ENCODE data around the gene DTX3. TPM values are rescaled to one million over a fixed set of nuclear protein-coding genes. Genes with fewer than 3 reads are reported as not detected.
"Not testable (repeated sequence)": the region's sequence is repeated elsewhere in the genome, so short reads cannot be mapped to it uniquely, and the experiment has no call there.

The DTX3 gene
- total RNA-seq, 1 experiment from 2014 or later = 0.37 TPM

GRCh38 chr12:57618431-57618830 is 13.8 kb downstream of the DTX3 start:
- H3K79me2 ChIP-seq (ENCODE audit: insufficient read depth, low read length); DNase-seq (ENCODE audit: low read depth, low spot score); H3K4me3 ChIP-seq (replicated peaks in 1 of 2; ENCODE audit: low read depth in 1 of 2, low read length in 2 of 2); H4K20me1 ChIP-seq (ENCODE audit: insufficient read depth); intact Hi-C loops (cut with micrococcal nuclease); H3K4me1 ChIP-seq (ENCODE audit: control insufficient read depth in 1 of 2, insufficient read depth in 2 of 2, low read length in 2 of 2); POLR2A ChIA-PET; H3K27ac ChIP-seq (ENCODE audit: low read depth, low read length); ATAC-seq; H3K9ac ChIP-seq (ENCODE audit: low read length); RAD21 ChIA-PET (ENCODE audit: low non-redundant PET in 1 of 2, low total read pairs in 2 of 2, uncharacterized antibody in 2 of 2, unreplicated experiment in 2 of 2); H3K9me3 ChIP-seq (ENCODE audit: control insufficient read depth in 1 of 2, insufficient read depth in 1 of 2, low read depth in 1 of 2, low read length in 2 of 2); H3K9me2 ChIP-seq (ENCODE audit: insufficient read depth); H3K27me3 ChIP-seq (ENCODE audit: insufficient read depth, low read length); H3K4me2 ChIP-seq (ENCODE audit: low read length); H3K36me3 ChIP-seq (ENCODE audit: control insufficient read depth in 1 of 2, insufficient read depth in 2 of 2, low read length in 2 of 2); BruUV-seq (replicated peaks); H2AFZ ChIP-seq (ENCODE audit: low read depth, low read length, poor library complexity, severe bottlenecking): not testable (repeated sequence)
- CTCF ChIA-PET = interaction anchor here (0.6 kb wide), 1 partner anchor 16 kb away, joined by 4 read pairs; no protein-coding TSS in a partner anchor

DNA sequence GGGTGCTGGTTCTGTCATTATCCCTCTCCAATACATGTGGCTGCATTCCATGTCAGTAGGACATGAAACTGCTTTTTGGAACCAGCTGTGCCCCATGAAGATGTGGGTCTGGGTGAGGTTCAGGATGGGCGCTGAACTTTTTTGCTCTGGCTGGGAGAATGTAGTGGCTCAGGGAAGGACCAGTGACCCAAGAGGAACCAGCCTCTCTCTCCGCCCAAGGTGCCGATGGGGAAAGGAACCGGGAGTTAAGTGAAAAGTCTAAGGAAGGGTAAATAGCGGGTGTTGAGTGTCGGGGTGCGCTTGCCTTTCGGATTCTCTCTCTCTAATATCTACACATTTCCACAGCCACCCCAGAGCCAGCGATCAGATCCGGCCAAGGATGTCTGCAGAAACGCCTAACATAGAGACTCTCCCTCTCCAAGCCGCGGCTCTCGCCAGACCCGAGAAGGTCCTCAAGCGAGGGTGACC is 14.4 kb downstream of the DTX3 start:
- no peak overlapping the region for H3K4me2 ChIP-seq (ENCODE audit: low read length)
- ChIA-PET POLR2A (no interaction called here), RAD21 (ENCODE audit: low non-redundant PET in 1 of 2, low total read pairs in 2 of 2, uncharacterized antibody in 2 of 2, unreplicated experiment in 2 of 2) (interaction anchor here in 1 of 2 experiments (0.6 kb wide), 1 partner anchor 174 kb away, joined by 4 read pairs; no protein-coding TSS in a partner anchor), CTCF (interaction anchor here (0.6 to 1.2 kb wide), 3 partner anchors 15 to 36 kb away, joined by 3 to 4 read pairs (median 3); no protein-coding TSS in a partner anchor)
- no peak overlapping the region for H3K9ac ChIP-seq (ENCODE audit: low read length)
- no peaks in the 10 kb centered on the region for H3K9me2 ChIP-seq (ENCODE audit: insufficient read depth)
- no peak overlapping the region for H2AFZ ChIP-seq (ENCODE audit: low read depth, low read length, poor library complexity, severe bottlenecking)
- TF ChIP-seq, protein P1, sequence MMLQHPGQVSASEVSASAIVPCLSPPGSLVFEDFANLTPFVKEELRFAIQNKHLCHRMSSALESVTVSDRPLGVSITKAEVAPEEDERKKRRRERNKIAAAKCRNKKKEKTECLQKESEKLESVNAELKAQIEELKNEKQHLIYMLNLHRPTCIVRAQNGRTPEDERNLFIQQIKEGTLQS (IDR thresholded peaks at IDR 0.05) = no peak
- no peak for TF ChIP-seq TCF7L2 (IDR thresholded peaks at IDR 0.05; ENCODE audit: borderline replicate concordance, extremely low read depth, insufficient read depth, insufficient read length)
- TF ChIP-seq, protein P2, sequence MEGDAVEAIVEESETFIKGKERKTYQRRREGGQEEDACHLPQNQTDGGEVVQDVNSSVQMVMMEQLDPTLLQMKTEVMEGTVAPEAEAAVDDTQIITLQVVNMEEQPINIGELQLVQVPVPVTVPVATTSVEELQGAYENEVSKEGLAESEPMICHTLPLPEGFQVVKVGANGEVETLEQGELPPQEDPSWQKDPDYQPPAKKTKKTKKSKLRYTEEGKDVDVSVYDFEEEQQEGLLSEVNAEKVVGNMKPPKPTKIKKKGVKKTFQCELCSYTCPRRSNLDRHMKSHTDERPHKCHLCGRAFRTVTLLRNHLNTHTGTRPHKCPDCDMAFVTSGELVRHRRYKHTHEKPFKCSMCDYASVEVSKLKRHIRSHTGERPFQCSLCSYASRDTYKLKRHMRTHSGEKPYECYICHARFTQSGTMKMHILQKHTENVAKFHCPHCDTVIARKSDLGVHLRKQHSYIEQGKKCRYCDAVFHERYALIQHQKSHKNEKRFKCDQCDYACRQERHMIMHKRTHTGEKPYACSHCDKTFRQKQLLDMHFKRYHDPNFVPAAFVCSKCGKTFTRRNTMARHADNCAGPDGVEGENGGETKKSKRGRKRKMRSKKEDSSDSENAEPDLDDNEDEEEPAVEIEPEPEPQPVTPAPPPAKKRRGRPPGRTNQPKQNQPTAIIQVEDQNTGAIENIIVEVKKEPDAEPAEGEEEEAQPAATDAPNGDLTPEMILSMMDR (IDR thresholded peaks at IDR 0.05 in 2 of 3, conservative IDR thresholded peaks at IDR 0.05 in 1 of 3; ENCODE audit: borderline replicate concordance in 1 of 3, insufficient read depth in 1 of 3, low read depth in 2 of 3, low read length in 2 of 3) = no peak
- TF ChIP-seq EZH2 (IDR thresholded peaks at IDR 0.05) = no peak
- no peak for TF ChIP-seq ZNF274 (IDR thresholded peaks at IDR 0.05; ENCODE audit: low read depth, low read length)
- no peak for TF ChIP-seq JUND (IDR thresholded peaks at IDR 0.05)
- TF ChIP-seq, protein P3, sequence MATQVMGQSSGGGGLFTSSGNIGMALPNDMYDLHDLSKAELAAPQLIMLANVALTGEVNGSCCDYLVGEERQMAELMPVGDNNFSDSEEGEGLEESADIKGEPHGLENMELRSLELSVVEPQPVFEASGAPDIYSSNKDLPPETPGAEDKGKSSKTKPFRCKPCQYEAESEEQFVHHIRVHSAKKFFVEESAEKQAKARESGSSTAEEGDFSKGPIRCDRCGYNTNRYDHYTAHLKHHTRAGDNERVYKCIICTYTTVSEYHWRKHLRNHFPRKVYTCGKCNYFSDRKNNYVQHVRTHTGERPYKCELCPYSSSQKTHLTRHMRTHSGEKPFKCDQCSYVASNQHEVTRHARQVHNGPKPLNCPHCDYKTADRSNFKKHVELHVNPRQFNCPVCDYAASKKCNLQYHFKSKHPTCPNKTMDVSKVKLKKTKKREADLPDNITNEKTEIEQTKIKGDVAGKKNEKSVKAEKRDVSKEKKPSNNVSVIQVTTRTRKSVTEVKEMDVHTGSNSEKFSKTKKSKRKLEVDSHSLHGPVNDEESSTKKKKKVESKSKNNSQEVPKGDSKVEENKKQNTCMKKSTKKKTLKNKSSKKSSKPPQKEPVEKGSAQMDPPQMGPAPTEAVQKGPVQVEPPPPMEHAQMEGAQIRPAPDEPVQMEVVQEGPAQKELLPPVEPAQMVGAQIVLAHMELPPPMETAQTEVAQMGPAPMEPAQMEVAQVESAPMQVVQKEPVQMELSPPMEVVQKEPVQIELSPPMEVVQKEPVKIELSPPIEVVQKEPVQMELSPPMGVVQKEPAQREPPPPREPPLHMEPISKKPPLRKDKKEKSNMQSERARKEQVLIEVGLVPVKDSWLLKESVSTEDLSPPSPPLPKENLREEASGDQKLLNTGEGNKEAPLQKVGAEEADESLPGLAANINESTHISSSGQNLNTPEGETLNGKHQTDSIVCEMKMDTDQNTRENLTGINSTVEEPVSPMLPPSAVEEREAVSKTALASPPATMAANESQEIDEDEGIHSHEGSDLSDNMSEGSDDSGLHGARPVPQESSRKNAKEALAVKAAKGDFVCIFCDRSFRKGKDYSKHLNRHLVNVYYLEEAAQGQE (IDR thresholded peaks at IDR 0.05; ENCODE audit: low read depth) = no peak
- TF ChIP-seq MAX (IDR thresholded peaks at IDR 0.05) = no peak
- no peak for TF ChIP-seq ZFX (IDR thresholded peaks at IDR 0.05)
- no peak for TF ChIP-seq SRF (IDR thresholded peaks at IDR 0.05; ENCODE audit: low read depth)
- no peak for TF ChIP-seq CBX3 (IDR thresholded peaks at IDR 0.05; ENCODE audit: low read depth)
- TF ChIP-seq SP1 (IDR thresholded peaks at IDR 0.05; ENCODE audit: low read depth) = no peak
- TF ChIP-seq POLR2AphosphoS5 (IDR thresholded peaks at IDR 0.05; ENCODE audit: low read depth, low read length) = no peak
- TF ChIP-seq CEBPB (IDR thresholded peaks at IDR 0.05; ENCODE audit: low read depth) = no peak
- TF ChIP-seq FOSL1 (IDR thresholded peaks at IDR 0.05; ENCODE audit: low read depth) = no peak
- H3K27ac ChIP-seq (ENCODE audit: low read depth, low read length) = no peak overlapping the region
- H3K79me2 ChIP-seq (ENCODE audit: insufficient read depth, low read length) = no peaks in the 10 kb centered on the region
- H3K9me3 ChIP-seq (ENCODE audit: control insufficient read depth in 1 of 2, insufficient read depth in 1 of 2, low read depth in 1 of 2, low read length in 2 of 2) = no peaks in the 10 kb centered on the region
- DNase-seq (ENCODE audit: low read depth, low spot score) = no peak
- H3K36me3 ChIP-seq (ENCODE audit: control insufficient read depth in 1 of 2, insufficient read depth in 2 of 2, low read length in 2 of 2) = no peaks in the 10 kb centered on the region
- H3K4me3 ChIP-seq (replicated peaks in 1 of 2; ENCODE audit: low read depth in 1 of 2, low read length in 2 of 2) = no peak overlapping the region
- intact Hi-C loops (cut with micrococcal nuclease) = no loop called here
- peaks cover 0 to 2% of the 10 kb centered on the region in 2 experiments; a peak in 1 of 4 replicates for H3K4me1 ChIP-seq (ENCODE audit: control insufficient read depth in 1 of 2, insufficient read depth in 2 of 2, low read length in 2 of 2)
- H3K27me3 ChIP-seq (ENCODE audit: insufficient read depth, low read length) = peaks cover 4% of the 10 kb centered on the region; the same call in 1 of the 2 replicates
- ATAC-seq = no peak
- no peaks in the 10 kb centered on the region for H4K20me1 ChIP-seq (ENCODE audit: insufficient read depth)
- no TSS peak for BruUV-seq (replicated peaks)

Measured in HCT116 (cell line).